ENCODE measurements around the gene G3BP1. TPM values are rescaled to one million over a fixed set of nuclear protein-coding genes. Genes with fewer than 3 reads are reported as not detected.

G3BP1 gene
- total and polyA plus RNA-seq, 2 of the 13 experiments (the other 11 are each of a cell fraction or from before 2014, with no cell fraction given) = 36.7 to 320 TPM

DNA sequence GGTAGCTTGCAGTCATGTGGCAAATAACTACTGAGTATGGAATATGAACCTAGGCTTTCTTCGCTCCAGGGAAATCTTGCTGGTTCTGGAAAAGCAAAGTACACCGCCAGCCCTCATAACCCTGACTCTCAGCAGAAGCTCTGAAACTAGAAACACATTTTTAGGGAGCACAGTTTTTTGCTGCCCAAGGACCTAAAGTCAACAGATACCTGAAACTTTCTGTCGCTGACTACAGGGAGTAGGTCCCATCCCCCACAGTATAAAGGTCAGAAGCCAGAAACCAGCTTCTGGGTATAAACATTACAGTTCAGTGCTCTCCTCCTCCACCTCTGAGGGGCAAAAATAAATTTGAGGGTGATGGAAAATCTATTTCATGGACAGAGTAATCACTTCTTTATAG, 16.4 kb upstream of the G3BP1 start (continued):
- TF ChIP-seq SIX1 (CRISPR knock-in tag; IDR thresholded peaks at IDR 0.05; ENCODE audit: borderline replicate concordance) (peak; percentile 68; the same call in 1 of the 2 replicates), ZNF709 (CRISPR knock-in tag; IDR thresholded peaks at IDR 0.05) (no peak), ARHGAP35 (CRISPR knock-in tag; IDR thresholded peaks at IDR 0.05; ENCODE audit: borderline replicate concordance) (no peak), CBX5 (CRISPR knock-in tag; IDR thresholded peaks at IDR 0.05; ENCODE audit: borderline replicate concordance) (no peak), NFE2 (CRISPR knock-in tag; IDR thresholded peaks at IDR 0.05) (no peak), MIER3 (CRISPR knock-in tag; IDR thresholded peaks at IDR 0.05; ENCODE audit: borderline replicate concordance) (no peak), ZNF10 (CRISPR knock-in tag; IDR thresholded peaks at IDR 0.05; ENCODE audit: borderline replicate concordance, low read depth) (no peak), NR2F6 (IDR thresholded peaks at IDR 0.05) (peak; percentile 72), NR2F6 (CRISPR knock-in tag; IDR thresholded peaks at IDR 0.05) (peak; percentile 77), ZNF382 (CRISPR knock-in tag; IDR thresholded peaks at IDR 0.05; ENCODE audit: borderline replicate concordance) (no peak), TEAD3 (CRISPR knock-in tag; optimal IDR thresholded peaks at IDR 0.05; ENCODE audit: borderline replicate concordance) (peak; percentile 19), ZNF674 (CRISPR knock-in tag; IDR thresholded peaks at IDR 0.05; ENCODE audit: low read depth) (no peak)
- TF ChIP-seq, protein P1, sequence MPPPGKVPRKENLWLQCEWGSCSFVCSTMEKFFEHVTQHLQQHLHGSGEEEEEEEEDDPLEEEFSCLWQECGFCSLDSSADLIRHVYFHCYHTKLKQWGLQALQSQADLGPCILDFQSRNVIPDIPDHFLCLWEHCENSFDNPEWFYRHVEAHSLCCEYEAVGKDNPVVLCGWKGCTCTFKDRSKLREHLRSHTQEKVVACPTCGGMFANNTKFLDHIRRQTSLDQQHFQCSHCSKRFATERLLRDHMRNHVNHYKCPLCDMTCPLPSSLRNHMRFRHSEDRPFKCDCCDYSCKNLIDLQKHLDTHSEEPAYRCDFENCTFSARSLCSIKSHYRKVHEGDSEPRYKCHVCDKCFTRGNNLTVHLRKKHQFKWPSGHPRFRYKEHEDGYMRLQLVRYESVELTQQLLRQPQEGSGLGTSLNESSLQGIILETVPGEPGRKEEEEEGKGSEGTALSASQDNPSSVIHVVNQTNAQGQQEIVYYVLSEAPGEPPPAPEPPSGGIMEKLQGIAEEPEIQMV (CRISPR knock-in tag; IDR thresholded peaks at IDR 0.05; ENCODE audit: low read depth) = no peak
- TF ChIP-seq, protein P2, sequence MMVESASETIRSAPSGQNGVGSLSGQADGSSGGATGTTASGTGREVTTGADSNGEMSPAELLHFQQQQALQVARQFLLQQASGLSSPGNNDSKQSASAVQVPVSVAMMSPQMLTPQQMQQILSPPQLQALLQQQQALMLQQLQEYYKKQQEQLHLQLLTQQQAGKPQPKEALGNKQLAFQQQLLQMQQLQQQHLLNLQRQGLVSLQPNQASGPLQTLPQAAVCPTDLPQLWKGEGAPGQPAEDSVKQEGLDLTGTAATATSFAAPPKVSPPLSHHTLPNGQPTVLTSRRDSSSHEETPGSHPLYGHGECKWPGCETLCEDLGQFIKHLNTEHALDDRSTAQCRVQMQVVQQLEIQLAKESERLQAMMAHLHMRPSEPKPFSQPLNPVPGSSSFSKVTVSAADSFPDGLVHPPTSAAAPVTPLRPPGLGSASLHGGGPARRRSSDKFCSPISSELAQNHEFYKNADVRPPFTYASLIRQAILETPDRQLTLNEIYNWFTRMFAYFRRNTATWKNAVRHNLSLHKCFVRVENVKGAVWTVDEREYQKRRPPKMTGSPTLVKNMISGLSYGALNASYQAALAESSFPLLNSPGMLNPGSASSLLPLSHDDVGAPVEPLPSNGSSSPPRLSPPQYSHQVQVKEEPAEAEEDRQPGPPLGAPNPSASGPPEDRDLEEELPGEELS (CRISPR knock-in tag; IDR thresholded peaks at IDR 0.05) = peak; percentile 25; the same call in 1 of the 2 replicates
- TF ChIP-seq, protein P3, sequence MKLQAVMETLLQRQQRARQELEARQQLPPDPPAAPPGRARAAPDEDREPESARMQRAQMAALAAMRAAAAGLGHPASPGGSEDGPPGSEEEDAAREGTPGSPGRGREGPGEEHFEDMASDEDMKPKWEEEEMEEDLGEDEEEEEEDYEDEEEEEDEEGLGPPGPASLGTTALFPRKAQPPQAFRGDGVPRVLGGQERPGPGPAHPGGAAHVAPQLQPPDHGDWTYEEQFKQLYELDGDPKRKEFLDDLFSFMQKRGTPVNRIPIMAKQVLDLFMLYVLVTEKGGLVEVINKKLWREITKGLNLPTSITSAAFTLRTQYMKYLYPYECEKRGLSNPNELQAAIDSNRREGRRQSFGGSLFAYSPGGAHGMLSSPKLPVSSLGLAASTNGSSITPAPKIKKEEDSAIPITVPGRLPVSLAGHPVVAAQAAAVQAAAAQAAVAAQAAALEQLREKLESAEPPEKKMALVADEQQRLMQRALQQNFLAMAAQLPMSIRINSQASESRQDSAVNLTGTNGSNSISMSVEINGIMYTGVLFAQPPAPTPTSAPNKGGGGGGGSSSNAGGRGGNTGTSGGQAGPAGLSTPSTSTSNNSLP (IDR thresholded peaks at IDR 0.05; ENCODE audit: low read depth, low read length) = no peak; the same call in 1 of the 2 replicates
- TF ChIP-seq, protein P4, sequence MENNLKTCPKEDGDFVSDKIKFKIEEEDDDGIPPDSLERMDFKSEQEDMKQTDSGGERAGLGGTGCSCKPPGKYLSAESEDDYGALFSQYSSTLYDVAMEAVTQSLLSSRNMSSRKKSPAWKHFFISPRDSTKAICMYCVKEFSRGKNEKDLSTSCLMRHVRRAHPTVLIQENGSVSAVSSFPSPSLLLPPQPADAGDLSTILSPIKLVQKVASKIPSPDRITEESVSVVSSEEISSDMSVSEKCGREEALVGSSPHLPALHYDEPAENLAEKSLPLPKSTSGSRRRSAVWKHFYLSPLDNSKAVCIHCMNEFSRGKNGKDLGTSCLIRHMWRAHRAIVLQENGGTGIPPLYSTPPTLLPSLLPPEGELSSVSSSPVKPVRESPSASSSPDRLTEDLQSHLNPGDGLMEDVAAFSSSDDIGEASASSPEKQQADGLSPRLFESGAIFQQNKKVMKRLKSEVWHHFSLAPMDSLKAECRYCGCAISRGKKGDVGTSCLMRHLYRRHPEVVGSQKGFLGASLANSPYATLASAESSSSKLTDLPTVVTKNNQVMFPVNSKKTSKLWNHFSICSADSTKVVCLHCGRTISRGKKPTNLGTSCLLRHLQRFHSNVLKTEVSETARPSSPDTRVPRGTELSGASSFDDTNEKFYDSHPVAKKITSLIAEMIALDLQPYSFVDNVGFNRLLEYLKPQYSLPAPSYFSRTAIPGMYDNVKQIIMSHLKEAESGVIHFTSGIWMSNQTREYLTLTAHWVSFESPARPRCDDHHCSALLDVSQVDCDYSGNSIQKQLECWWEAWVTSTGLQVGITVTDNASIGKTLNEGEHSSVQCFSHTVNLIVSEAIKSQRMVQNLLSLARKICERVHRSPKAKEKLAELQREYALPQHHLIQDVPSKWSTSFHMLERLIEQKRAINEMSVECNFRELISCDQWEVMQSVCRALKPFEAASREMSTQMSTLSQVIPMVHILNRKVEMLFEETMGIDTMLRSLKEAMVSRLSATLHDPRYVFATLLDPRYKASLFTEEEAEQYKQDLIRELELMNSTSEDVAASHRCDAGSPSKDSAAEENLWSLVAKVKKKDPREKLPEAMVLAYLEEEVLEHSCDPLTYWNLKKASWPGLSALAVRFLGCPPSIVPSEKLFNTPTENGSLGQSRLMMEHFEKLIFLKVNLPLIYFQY (CRISPR knock-in tag; IDR thresholded peaks at IDR 0.05; ENCODE audit: borderline replicate concordance) = no peak
- TF ChIP-seq, protein P5, sequence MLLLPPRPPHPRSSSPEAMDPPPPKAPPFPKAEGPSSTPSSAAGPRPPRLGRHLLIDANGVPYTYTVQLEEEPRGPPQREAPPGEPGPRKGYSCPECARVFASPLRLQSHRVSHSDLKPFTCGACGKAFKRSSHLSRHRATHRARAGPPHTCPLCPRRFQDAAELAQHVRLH (CRISPR knock-in tag; IDR thresholded peaks at IDR 0.05; ENCODE audit: borderline replicate concordance, low read depth) = no peak
- TF ChIP-seq, protein P6, sequence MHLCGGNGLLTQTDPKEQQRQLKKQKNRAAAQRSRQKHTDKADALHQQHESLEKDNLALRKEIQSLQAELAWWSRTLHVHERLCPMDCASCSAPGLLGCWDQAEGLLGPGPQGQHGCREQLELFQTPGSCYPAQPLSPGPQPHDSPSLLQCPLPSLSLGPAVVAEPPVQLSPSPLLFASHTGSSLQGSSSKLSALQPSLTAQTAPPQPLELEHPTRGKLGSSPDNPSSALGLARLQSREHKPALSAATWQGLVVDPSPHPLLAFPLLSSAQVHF (CRISPR knock-in tag; IDR thresholded peaks at IDR 0.05) = no peak
- TF ChIP-seq, protein P7, sequence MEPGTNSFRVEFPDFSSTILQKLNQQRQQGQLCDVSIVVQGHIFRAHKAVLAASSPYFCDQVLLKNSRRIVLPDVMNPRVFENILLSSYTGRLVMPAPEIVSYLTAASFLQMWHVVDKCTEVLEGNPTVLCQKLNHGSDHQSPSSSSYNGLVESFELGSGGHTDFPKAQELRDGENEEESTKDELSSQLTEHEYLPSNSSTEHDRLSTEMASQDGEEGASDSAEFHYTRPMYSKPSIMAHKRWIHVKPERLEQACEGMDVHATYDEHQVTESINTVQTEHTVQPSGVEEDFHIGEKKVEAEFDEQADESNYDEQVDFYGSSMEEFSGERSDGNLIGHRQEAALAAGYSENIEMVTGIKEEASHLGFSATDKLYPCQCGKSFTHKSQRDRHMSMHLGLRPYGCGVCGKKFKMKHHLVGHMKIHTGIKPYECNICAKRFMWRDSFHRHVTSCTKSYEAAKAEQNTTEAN (CRISPR knock-in tag; conservative IDR thresholded peaks at IDR 0.05) = no peak

Data from HepG2 (cell line).